ENCODE results near the gene BNIP1.

The BNIP1 gene

DNA sequence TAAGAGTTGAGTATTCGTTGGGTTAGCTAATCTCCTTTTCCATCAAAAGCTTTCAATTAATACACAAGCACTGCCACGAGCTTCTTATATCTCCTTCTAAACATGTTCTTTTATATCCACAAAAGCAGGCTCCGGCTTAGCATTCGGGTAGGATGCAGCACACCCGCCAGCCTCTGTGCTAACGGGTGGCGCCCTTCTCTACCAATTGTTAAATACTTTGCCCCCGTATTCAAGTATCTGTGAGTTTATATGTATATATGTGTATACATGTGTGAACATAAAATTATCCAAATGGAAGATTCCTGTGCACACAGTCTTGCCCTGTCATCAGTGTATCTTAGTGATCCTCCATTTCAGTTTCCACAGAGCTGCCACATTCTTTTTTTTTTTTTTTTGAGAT is 27.8 kb downstream of the BNIP1 start:
- DNase-seq, result no peak

DNA sequence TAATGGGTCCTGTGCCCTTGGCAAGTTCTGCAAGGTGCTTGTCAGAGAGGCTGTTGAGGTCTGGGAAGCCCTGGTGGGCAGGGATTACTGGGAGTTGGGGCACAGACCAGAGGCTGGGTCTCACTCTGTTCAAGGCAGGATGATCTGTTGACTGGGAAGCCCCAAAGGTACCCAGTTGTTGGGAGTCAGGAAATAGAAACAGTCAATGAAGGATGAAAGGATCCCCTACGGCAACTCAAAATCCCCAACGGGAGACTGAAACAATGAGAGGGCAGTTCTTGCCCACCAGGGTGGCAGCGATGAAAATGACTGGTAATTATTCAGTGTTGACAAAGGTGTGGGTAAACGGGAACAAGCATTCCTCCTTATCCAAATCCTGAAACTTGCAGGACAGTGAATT is 31.2 kb downstream of the BNIP1 start:
- no peak for DNase-seq

DNA sequence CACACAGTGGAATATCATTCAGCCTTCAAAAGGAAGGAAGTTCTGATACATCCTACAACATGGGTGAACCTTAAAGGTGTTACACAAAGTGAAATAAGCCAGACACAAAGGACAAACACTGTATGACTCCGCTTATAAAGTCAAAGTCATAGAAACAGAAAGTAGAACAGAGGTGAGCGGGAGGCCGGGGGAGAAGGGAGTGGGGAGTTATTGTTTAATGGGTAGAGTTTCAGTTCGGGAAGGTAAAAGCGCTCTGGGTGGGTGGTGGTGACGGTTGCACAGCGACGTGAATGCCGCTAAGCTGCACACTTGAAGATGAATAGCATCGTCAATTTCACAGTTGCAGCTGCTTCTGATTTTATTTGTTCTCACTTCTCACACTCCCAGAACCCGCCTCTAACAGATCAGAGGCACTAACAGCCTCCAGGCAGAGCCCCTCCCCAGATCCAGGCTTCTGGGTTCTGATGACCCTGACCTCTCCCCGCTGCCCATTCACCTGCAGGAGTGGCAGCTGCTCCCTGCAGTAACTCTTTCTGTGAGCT is 34.1 kb downstream of the BNIP1 start:
- DNase-seq, result no peak

DNA sequence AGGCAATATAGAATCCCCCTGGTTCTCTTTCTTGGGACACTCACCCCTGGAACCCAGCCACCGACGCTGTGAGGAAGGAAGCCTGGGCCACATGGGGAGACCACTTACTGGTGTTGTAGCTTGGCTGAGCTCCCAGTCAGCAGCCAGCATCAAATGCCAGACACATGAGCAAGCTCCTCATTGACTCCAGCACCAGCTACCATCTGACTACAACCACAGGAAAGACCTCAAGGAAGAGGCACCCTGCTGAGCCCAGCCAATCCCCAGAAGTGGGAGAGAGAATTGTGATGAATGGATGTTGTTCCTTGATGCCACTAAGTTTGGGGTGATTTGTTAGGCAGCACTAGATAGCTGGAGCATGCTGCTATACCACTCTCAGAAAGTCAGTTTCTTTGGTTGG is 36.0 kb downstream of the BNIP1 start:
- no peak for DNase-seq

DNA sequence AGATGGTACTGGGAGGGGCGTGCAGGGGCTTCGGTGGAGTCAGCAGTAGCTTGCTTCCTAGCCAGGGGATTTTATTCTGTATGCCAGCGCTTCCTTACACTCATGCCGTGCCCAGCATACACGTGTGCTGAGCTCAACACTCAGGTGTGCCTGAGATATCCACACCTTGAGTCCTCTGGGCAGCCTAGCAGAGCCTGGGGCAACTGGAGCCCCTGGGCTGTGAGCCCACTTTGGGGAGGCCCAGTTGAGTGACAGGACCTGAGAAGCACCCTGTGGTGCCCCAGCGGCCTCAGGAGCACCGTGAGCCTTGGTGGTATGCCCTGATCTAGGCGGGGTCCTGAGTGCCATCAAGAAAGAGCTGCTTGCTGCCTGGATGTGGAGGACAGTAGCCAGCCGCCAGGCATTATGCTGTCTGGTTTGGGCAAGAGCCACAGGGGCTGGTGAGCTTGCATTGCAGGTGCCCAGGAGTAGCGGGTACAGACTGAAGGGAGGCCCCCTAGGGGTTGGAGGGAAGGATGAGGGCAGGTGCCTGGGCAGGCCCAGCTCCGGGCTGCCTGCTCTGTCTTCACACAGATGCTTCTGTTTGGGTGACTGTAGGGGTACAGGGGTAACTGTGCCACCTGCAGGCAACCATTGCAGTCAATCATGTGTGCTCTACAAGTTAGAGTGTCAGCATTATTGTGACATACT is 42.9 kb downstream of the BNIP1 start:
- no peak for DNase-seq

DNA sequence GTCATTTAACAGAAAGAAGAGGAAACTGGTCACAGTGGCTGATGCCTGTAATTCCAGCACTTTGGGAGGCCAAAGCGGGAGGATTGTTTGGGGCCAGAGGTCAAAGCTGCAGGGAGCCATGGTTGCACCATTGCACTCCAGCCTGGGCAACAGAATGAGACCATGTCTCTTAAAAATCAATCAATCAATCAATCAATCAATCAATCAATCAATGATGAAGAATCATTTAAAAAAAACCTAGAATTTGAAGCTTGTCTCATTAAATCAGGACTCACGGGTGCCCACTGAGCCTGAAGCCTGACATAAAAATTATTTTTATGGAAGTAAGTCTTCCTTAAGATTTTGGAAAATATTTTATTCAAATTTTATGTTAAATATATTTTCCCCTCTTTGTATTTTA is 43.9 kb downstream of the BNIP1 start:
- no peak for DNase-seq

DNA sequence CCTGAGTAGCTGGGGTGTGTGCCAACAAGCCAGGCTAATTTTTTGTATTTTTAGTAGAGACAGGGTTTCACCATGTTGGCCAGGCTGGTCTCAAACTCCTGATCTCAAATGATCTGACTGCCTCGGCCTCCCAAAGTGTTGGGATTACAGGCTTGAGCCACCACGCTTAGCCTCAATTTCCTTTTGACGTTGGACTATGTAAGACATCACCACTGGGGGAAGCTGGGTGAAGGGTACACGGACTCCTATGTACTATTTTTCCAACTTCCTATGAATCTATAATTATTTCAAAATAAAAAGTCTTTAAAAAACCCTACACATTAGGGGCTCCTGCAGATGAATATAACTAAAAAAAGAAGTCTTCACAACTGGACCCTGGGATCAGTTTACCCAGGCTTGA is 46.7 kb downstream of the BNIP1 start:
- DNase-seq, result no peak

DNA sequence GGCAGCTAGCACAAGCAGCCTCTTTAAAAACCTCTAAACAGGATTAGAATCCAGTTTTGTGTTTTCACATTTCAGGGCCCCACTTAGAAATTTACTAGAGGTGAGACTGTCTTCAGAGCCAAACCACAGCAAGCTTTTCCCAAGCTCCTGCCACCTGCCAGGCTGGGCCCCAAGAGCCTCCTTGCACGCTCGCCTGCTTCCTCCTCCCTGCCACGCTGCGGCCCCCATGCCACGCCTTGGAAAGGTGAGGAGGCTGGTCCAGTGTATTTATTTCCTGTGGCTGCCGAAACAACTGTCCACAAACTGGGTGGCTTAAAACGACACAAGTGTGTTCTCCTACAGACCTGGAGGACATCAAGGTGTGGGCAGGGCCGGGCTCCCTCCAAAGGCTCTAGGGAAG is 47.2 kb downstream of the BNIP1 start:
- no peak for DNase-seq

DNA sequence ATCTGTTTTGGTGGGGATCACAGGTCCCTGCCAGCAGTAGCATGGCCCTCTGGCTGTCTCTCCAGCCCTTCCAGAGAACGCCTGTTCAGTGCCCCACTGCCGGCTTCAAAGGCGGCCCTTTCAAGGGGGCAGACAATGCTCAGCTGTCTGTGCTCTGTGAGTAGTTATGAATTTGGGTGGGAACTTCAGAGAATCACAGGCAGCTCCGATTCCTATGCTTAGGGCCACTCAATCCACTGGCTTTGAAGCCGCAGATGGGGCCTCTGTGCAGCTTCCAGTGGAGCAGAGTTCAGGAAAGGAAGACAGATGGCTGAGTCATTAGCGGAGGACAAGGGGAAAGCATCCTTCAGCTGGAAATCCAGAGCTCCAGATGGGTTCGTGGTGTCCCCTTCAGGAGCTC is 48.2 kb downstream of the BNIP1 start:
- DNase-seq, result no peak

DNA sequence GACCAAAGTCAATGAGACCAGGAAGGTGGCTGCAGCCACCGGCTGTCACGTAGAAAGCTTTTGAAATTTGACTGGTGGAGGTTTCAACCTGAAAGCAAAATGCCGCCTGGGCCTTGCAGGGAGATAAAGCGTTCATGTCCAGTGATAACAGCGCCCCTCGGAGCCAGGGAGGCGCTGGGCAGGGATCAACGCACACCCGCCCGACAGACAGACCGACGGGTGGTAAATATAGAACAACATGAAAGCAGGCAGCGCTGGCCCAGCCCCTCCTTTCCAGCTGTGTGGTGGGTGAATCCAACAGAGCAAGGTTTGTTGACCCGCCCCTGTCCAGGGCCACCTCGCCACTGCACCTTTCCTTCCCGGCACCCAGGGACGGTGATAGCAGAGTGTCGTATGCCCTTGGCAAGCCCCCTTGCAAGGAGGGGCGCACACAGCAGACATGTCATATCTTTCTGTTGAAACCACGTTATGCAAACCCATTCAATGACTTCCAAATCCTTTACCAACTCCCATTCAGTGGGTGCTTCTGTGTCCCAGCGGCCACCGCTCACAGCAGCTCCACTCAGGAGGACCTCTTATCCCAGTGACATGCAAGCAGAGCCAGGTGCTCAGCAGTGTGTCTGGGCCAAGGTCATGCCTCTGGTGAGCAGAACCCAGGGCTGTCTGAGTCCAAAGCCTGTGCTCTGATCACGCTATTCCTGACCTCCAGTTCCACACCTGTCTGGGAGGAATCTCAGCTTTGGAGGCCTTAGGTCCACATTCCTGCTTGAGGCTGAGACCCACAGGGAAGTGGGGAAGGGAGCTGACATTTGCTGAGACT is 52.0 kb downstream of the BNIP1 start:
- DNase-seq, result no peak

DNA sequence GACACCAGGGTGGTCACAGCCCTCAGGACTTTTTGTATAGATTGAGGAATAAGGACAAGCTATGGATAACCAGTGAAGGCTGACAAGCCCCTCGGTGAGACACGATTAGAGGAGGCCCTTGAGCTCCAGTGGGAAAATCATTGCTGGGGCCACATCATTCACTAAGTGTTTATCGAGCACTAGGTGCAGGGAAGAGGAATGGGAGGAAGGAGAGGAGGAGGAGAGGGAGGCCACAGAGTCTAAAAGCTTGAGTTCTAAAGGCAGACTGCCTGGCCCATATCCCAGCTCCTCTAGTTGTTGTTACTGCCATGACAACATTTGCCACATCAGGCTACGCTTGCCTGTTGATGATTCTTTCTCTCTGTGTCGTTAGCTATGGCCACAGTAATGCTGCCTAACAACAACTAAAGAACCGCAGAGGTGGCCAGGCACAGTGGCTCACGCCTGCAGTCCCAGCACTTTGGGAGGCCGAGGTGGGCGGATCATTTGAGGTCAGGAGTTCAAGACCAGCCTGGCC is 53.1 kb downstream of the BNIP1 start:
- no peak for DNase-seq

DNA sequence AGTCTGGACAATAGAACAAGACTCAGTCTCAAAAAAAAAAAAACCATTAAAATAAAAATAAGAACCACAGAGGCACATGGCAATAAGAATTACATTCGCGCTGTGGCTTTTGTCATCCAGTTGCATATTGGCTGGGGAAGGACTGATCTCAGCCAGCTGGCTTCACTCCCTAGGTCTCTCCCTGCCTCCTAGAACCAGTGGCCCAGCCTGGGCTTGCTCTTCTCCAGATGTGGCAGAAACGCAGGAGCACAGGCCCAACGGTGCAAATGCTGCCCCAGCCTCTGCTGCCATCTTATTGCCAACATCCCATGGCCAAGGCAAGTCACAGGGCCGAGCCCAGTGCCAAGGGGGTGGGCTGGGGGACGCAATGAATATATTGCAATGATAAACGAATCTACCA is 53.7 kb downstream of the BNIP1 start:
- no peak for DNase-seq

DNA sequence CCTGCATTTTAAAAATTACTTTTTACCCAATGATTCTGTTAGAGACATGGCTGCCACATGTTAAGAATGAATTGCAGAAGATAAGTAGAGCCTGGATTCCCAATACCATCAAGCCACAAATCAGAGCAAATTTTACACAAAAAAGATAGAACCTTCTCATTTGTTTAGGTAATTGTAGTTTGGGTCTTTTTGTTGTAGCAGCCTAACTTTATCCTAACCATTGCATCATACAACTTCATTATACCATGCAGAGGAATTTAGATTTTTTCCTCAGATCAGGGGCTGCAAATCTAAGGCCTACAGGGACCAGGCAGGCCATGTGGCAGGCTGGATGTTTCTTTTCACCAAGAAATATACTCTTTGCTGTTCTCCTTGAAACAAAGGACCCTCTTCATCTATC is 56.0 kb downstream of the BNIP1 start:
- DNase-seq, result no peak

DNA sequence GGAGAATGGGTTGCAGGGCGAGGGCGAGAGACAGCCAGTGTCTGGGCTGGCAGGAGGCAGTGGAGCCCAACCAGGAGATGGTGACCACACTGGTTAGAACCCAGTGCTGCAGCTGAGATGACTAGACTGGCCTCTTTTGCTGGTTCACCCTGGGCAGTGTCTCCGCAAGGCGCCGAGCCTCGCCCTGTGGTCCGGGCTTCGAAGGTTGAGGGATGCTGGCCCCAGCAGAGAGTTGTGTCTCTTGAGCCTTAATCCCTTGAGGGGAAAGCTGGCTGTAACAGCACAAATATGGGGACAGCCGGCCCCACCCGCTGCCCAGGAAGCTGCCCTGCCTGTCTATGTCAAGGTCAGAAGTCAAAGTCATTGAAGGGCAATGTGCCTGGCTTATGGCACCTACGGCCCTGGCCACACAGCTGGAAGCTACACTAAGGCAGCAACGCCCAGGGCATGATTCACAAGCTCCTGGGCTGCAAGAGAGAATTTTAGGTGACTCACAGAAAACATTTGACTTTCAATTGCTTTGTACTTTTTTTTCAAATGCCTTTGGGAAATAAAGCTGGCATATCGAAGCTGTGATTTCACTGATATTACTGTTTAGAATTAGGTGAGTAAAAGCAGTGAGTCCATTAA is 57.4 kb downstream of the BNIP1 start:
- no peak for DNase-seq

DNA sequence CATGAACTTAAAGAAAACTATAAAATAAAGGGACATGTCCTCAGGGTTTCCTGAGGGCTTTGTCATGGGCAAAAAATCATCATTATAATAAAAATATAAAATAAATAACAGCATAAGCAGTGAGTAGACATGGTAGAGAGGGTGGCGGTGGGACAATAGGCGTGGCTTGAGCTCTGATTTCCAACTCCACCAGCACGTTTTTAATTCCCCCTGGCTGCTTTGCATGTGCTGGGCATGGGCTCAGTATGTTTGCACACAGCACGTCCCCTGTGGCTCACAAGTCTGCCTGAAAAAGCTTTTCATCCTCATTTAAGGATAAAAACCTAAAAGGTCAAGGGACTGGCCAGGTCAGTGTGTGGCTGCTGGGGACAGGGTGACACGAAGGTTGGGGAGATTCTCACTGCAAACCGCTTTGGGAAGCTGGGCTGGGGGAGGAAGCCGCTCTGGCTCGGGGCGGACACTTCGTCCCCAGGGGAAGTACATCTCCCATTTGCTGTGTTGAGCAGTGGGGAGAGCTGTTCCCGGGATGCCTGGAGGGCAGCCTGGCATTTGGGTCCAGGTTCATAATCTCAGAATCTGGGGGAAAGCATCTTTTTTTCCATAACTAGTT is 58.0 kb downstream of the BNIP1 start:
- DNase-seq, result no peak

DNA sequence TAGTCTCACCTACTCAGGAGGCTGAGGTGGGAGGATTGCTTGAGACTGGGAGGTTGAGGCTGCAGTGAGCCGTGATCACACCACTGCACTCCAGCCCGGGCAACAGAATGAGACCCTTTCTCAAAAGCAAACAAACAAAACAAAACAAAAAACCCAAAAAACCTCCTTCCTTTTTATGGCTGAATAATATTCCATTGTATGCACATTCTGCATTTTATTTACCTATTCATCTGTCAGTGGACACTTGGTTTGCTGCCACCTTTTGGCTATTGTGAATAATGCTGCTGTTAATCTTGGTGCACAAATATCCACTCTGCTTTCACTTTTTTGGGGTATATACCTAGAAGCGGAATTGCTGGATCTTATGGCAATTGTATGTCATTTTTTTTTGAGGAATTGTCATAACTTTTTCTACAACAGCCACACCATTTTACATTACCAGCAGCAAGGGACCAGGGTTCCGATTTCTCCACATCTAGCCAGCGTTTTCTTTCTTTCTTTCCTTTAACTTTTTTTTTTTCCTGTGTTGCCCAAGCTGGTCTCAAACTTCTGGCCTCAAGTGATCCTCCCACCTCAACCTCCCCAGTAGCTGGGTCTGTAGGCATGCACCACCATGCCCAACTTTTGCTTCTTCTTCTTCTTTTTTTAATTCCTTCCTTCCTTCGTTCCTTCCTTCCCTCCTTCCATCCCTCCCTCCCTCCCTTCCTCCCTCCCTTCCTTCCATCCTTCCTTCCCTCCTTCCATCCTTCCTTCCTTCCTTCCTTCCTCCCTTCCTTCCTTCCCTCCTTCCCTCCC is 60.1 kb downstream of the BNIP1 start:
- no peak for DNase-seq

DNA sequence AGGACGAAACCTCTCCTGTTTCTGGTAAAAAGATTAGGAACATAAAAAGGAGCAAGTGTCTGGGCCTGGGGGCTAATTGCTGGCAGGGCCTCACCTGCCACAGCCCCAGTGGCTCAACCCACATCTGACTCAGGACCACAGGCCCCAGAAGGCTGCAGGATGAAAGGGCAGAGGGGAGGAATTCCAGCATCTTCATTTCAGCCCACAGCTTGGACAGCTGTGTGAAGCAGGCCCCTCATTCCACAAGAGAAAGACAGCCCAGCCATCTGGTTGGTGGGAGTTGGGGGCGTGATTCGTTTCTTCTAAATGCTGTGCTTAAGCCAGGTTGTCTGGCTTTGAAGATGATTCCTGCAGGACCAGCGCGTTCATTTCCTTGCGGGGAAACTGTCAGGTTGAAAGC is 61.6 kb downstream of the BNIP1 start:
- DNase-seq, result no peak

DNA sequence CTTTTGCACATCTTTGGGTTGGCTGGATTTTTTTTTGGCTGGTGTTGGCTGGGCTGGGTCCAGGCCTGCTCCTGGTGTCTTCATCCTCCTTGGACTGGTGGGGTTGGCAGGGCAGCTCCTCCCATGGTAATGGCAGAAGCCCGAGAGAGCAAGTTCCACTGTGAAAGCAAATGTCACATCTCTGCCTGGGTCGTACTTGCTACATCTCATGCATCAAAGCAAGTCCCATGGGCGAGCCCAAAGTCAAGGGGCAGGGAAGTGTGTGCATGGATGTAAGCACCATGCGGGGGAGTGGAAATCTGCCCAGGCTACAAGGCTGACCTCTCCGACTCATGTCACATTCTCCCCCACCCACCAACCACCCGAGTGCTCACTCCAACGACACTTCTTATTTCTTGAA is 64.0 kb downstream of the BNIP1 start:
- no peak for DNase-seq

DNA sequence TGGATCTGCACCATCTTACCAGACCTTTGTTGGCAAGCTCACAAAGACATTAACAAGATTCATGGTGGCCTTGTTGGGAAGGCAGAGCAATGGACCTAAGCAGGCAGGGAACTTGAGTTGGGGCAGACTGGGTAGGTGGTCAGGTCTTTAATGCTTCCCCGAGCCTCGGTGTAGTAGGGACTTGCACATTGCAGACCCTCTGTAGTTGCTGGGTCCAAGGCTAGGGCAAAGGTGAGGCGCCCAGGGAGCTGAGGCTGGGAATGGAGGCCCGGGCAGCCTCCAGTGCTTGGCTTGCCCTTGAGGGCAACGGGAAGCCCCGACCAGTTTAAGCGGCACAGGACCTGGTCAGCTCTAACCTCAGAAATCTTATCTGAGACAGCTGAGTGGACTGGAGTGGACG is 66.5 kb downstream of the BNIP1 start:
- no peak for DNase-seq

DNA sequence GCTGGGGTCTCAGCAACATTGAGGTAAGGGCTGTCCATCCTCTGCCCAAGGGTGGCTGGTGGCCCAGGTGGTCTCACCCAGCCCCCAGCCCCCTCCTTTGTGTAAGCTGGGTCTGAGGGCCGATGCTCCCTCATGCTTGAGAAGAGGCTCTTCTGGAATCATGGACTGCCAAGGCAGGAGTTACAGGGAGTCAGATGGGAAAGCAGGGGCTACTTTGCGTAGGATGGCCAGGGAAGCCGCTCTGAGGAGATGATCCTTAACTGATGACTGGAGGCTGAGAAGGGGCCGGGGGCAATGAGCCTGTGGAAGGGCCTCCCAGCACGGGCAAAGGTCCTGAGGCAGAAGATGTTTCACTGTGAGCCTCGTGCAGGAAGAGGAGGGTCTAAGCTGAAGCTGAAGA is 67.0 kb downstream of the BNIP1 start:
- DNase-seq, result no peak

DNA sequence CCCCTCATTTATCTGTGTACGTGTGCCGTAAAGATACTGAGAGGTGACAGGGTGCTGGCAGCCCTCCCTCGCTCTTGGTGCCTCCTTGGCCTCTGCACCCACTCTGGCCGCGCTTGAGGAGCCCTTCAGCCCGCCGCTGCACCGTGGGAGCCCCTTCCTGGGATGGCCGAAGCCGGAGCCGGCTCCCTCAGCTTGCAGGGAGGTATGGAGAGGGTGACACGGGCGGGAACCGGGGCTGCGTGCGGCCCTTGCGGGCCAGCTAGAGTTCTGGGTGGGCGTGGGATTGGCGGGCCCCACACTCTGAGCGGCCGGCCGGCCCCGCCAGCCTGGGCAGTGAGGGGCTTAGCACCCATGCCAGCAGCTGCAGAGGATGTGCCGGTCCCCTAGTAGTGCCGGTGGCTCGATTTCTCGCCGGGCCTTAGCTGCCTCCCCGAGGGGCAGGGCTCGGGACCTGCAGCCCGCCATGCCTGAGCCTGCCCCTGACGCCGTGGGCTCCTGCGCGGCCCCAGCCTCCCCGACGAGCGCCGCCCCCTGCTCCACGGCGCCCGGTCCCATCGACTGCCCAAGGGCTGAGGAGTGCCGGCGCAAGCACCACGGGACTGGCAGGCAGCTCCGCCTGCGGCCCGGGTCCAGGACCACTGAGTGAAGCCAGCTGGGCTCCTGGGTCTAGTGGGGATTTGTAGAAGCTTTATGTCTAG is 69.1 kb downstream of the BNIP1 start:
- DNase-seq, result no peak
